ENCODE results near the gene KIF4B. TPM values are rescaled to one million over a fixed set of nuclear protein-coding genes. Genes with fewer than 3 reads are reported as not detected.

KIF4B gene
- total RNA-seq, 1 experiment from 2014 or later = 0.07 TPM

GRCh38 chr5:155044591-155044990, 31.0 kb downstream of the KIF4B start:
- Histone ChIP-seq H2AFZ (ENCODE audit: low read length) (no peak overlapping the region), H3K14ac (ENCODE audit: insufficient read depth, low read length) (no peak overlapping the region), H2BK120ac (ENCODE audit: low read depth, low read length, poor library complexity, severe bottlenecking) (no peak overlapping the region), H4K91ac (ENCODE audit: insufficient read length, low read depth, low read length) (no peak overlapping the region), H4K20me1 (ENCODE audit: control insufficient read depth, insufficient read depth, insufficient read length) (no peaks in the 10 kb centered on the region), H4K8ac (replicated peaks; ENCODE audit: insufficient read length, low read depth, low read length) (no peak overlapping the region), H3K9me3 (ENCODE audit: control insufficient read depth, low read depth, low read length) (no peaks in the 10 kb centered on the region), H3K79me1 (ENCODE audit: insufficient read depth, low read depth, low read length, poor library complexity, severe bottlenecking) (no peaks in the 10 kb centered on the region), H3T11ph (ENCODE audit: low read length) (no peak overlapping the region), H3K4ac (ENCODE audit: low read depth, low read length) (no peak overlapping the region), H3K4me1 (ENCODE audit: insufficient read depth, low read length) (peaks cover 10% of the 10 kb centered on the region; the same call in 1 of the 2 replicates), H2BK20ac (ENCODE audit: low read depth, low read length, poor library complexity, severe bottlenecking) (no peak overlapping the region), H2BK12ac (ENCODE audit: insufficient read length, low read depth, low read length) (no peak overlapping the region), H3K4me2 (ENCODE audit: insufficient read depth, insufficient read length, low read length) (no peak overlapping the region), H3K27me3 (ENCODE audit: insufficient read depth, low read length) (no peaks in the 10 kb centered on the region), H3K9ac (ENCODE audit: extremely low read depth, insufficient read length, low read length) (no peak overlapping the region), H3K18ac (ENCODE audit: insufficient read length, low read depth, low read length) (no peak overlapping the region), H3K27ac (ENCODE audit: insufficient read length, low read depth, low read length) (no peak overlapping the region), H3K23me2 (ENCODE audit: insufficient read length, low read depth, low read length, poor library complexity, severe bottlenecking) (no peaks in the 10 kb centered on the region), H3K79me2 (ENCODE audit: insufficient read depth, low read length) (no peaks in the 10 kb centered on the region), H4K5ac (ENCODE audit: insufficient read length, low read depth, low read length) (no peak overlapping the region), H3K23ac (ENCODE audit: insufficient read length, low read depth, low read length) (no peak overlapping the region), H2AK5ac (ENCODE audit: insufficient read length, low read length) (no peak overlapping the region), H3K56ac (ENCODE audit: insufficient read length, low read depth, low read length) (no peak overlapping the region), H2BK15ac (ENCODE audit: low read depth, low read length) (no peak overlapping the region), H2BK5ac (ENCODE audit: insufficient read length, low read length) (no peak overlapping the region)
- TF ChIP-seq CTCF (conservative IDR thresholded peaks at IDR 0.05) = no peak
- H3K27me3 Mint-ChIP-seq (ENCODE audit: low read depth) = no peaks in the 10 kb centered on the region
- peaks cover 0 to 3% of the 10 kb centered on the region in 2 experiments; a peak in 3 of 5 replicates for H3K9me3 Mint-ChIP-seq
- no peak overlapping the region for H3K4me3 Mint-ChIP-seq
- H3K27ac Mint-ChIP-seq = no peak overlapping the region; a peak in 1 of 7 replicates
- peaks cover 56 to 57% of the 10 kb centered on the region in 2 experiments for H3K4me1 Mint-ChIP-seq
- no peak for DNase-seq
- peaks cover 0 to 2% (median 0%) of the 10 kb centered on the region in 3 experiments; a peak in 1 of 7 replicates for H3K36me3 Mint-ChIP-seq (ENCODE audit: insufficient read depth in 1 of 3, low read depth in 3 of 3)

Measured in H9 (cell line).